Activated CD8-positive, alpha-beta memory T cell treated with anti-CD3 and anti-CD28 coated beads for 36 hours (primary cell): Measurements from ENCODE around the gene TMPRSS3. TPM values are rescaled to one million over a fixed set of nuclear protein-coding genes. Genes with fewer than 3 reads are reported as not detected.
"Not testable (repeated sequence)": the region's sequence is repeated elsewhere in the genome, so short reads cannot be mapped to it uniquely, and the experiment has no call there.

ENCODE experiments used
- CTCF ChIA-PET: fragments of 350-600 bp; sonication (Branson Sonifier 250); formaldehyde crosslinking; loops from one replicate; lab custom pipeline; 2021; ENCODE audit warnings: antibody characterized with exemption; lab: Charles Lee
- POLR2A ChIA-PET: fragments of 350-600 bp; sonication (Branson Sonifier 250); formaldehyde crosslinking; loops from one replicate; lab custom pipeline; 2021; ENCODE audit warnings: antibody characterized with exemption; lab: Charles Lee
- total RNA-seq, 2 experiments: library from RNA; stranded (reverse); gene quantifications; one replicate each; pipeline ENCODE4 v1.2.3, GENCODE V29; 2021

TMPRSS3 gene
- total RNA-seq, 2 experiments from 2014 or later, result 31.2 to 33.8 TPM

DNA sequence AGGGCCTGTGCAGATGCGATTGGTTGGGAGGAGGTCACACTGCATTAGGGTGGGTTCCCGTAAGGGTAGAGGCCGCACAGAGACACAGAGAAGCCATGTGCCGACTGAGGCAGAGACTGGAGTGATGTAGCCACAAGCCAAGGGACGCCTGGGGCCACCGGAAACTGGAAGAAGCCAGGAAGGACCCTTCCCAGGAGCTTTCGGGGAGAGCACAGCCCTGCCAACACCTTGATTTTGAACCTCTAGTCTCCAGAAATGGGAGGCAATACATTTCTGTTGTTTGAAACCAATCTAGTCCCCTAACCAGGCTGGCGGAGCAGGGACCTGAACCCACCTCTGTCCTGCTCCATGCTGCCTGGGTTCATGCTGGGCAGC lies 18.7 kb upstream of the TMPRSS3 start:
- ChIA-PET POLR2A (interaction anchor here (1.8 to 2.5 kb wide), 3 partner anchors 10 kb away, joined by 6 to 12 read pairs (median 8); partner anchors contain the start of gene UBASH3A), CTCF (interaction anchor here (3.4 kb wide), 1 partner anchor 10 kb away, joined by 13 read pairs; the partner anchor contains the start of gene UBASH3A)

DNA sequence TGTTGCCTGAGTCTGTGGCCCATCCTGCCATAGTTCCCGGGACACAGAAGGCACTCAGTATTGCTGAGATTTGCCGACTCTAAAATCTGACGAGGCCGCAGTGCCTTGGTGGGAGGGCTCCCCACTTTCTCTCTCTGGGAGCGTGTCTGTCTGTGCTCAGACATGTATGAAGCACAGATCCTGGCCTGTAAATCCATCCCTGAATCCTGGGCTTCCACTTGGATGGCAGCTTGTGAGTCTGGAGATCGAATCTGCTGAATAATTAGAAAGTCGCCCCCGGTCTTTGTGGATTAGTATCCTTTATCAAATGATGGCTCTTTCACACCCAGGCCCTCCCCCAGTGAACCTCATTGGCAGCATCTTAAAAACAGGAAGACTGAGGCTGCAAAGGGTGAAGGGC lies 18.2 kb upstream of the TMPRSS3 start:
- ChIA-PET CTCF (interaction anchor here (1.4 to 3.4 kb wide), 3 partner anchors 10 to 11 kb away, joined by 6 to 13 read pairs (median 10); partner anchors contain the start of gene UBASH3A), POLR2A (interaction anchor here (1.2 to 2.5 kb wide), 3 partner anchors 10 kb away, joined by 4 to 8 read pairs (median 6); no protein-coding TSS in a partner anchor)

- CTCF ChIA-PET, result interaction anchor here (0.6 to 2.0 kb wide), 4 partner anchors 8 to 21 kb away, joined by 3 to 10 read pairs (median 5); partner anchors contain the start of gene UBASH3A
- POLR2A ChIA-PET, result interaction anchor here (1.2 to 1.8 kb wide), 2 partner anchors 9 to 10 kb away, joined by 4 to 6 read pairs; no protein-coding TSS in a partner anchor
Observed at GRCh38 chr21:42413500-42413899, 17.6 kb upstream of the TMPRSS3 start.

GRCh38 chr21:42413093-42413492 lies 17.2 kb upstream of the TMPRSS3 start:
- ChIA-PET POLR2A (interaction anchor here (1.2 to 1.8 kb wide), 2 partner anchors 9 to 10 kb away, joined by 4 to 6 read pairs; no protein-coding TSS in a partner anchor), CTCF (interaction anchor here (0.6 to 2.0 kb wide), 5 partner anchors 9 to 32 kb away, joined by 3 to 10 read pairs (median 4); partner anchors contain the start of gene UBASH3A)

DNA sequence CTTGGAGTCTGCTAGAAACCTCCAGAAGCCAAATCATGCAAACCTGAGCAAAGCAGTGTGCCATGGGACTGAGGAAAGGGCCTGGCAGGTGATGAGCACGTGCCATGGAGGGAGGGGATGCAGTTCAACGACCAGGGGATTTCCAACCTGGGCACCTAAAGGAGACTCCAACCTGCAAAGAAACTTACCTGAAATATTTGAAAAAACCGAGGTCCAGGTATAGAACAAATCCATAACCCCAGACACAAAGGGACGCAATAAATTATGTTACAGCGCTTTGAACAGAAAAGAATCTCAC lies 16.7 kb upstream of the TMPRSS3 start:
- ChIA-PET CTCF (interaction anchor here (1.0 to 2.0 kb wide), 3 partner anchors 9 to 31 kb away, joined by 3 to 10 read pairs (median 4); partner anchors contain the start of gene UBASH3A), POLR2A (no interaction called here)

- CTCF ChIA-PET, result interaction anchor here (1.0 to 2.0 kb wide), 4 partner anchors 8 to 31 kb away, joined by 3 to 10 read pairs (median 4); partner anchors contain the start of gene UBASH3A
- POLR2A ChIA-PET, result interaction anchor here (1.0 kb wide), 2 partner anchors 19 to 26 kb away, joined by 3 to 4 read pairs; no protein-coding TSS in a partner anchor
Observed at GRCh38 chr21:42411891-42412635, 16.2 kb upstream of the TMPRSS3 start.

DNA sequence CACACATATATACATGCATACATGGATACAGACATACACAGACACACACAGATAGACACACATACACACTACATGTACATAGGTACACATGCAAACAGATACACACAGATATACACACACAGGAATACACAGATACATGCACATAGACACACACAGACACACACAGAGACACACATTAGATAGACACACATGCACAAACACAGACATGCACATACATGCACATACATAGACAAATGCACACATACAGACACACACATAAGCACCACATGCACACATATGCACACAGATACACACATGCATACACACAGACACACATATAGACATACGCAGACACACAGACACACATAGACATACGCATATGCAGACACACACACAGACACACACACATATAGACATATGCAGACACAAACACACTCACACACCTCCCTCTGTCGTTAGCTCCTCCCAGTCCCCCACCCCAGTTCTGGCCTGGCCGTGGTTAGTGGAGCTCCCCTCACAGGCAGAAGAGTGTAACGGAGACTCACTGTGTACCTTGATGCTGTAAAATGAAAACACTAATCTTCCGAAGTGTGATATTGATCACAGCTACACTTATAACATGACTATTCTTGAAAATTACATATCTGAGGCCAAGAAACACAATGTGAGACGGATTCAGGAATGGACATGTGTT lies 15.5 kb upstream of the TMPRSS3 start:
- ChIA-PET POLR2A (interaction anchor here (1.0 kb wide), 2 partner anchors 19 to 26 kb away, joined by 3 to 4 read pairs; no protein-coding TSS in a partner anchor), CTCF (interaction anchor here (1.7 kb wide), 1 partner anchor 12 kb away, joined by 4 read pairs; no protein-coding TSS in a partner anchor)

- POLR2A ChIA-PET, result no interaction called here
- CTCF ChIA-PET, result interaction anchor here (1.1 kb wide), 2 partner anchors 16 to 27 kb away, joined by 3 read pairs; no protein-coding TSS in a partner anchor
Observed at GRCh38 chr21:42409366-42409765, 13.5 kb upstream of the TMPRSS3 start.

DNA sequence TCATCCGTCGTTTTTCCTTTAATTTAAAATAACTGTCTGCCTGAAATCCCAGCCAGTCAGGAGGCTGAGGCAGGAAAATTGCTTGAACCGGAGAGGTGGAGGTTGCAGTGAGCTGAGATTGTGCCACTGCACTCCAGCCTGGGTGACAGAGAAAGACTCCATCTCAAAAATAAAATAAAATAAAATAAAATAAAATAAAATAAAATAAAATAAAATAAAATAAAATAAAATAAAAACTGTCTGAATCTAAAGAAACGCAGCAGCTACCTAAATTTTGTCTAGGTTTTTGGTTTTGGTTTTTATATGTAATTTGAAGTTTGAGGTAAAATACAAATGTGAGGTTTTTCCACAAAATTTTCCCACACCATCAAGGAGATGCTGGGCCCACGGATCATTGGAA lies 12.9 kb upstream of the TMPRSS3 start:
- POLR2A ChIA-PET, result not testable (repeated sequence)

GRCh38 chr21:42407476-42407875 lies 11.6 kb upstream of the TMPRSS3 start:
- ChIA-PET POLR2A (no interaction called here), CTCF (no interaction called here)

More for the DNA sequence above, 12.9 kb upstream of the TMPRSS3 start:
- CTCF ChIA-PET, result interaction anchor here (1.0 kb wide), 1 partner anchor 27 kb away, joined by 3 read pairs; no protein-coding TSS in a partner anchor

- POLR2A ChIA-PET, result interaction anchor here (0.9 kb wide), 1 partner anchor 9 kb away, joined by 3 read pairs; no protein-coding TSS in a partner anchor
- CTCF ChIA-PET, result no interaction called here
Observed at GRCh38 chr21:42406866-42407265, 11.0 kb upstream of the TMPRSS3 start.

GRCh38 chr21:42406201-42406621 lies 10.4 kb upstream of the TMPRSS3 start:
- CTCF ChIA-PET, result no interaction called here
- POLR2A ChIA-PET, result interaction anchor here (0.5 to 3.7 kb wide), 3 partner anchors 10 to 16 kb away, joined by 3 to 35 read pairs (median 3); no protein-coding TSS in a partner anchor

DNA sequence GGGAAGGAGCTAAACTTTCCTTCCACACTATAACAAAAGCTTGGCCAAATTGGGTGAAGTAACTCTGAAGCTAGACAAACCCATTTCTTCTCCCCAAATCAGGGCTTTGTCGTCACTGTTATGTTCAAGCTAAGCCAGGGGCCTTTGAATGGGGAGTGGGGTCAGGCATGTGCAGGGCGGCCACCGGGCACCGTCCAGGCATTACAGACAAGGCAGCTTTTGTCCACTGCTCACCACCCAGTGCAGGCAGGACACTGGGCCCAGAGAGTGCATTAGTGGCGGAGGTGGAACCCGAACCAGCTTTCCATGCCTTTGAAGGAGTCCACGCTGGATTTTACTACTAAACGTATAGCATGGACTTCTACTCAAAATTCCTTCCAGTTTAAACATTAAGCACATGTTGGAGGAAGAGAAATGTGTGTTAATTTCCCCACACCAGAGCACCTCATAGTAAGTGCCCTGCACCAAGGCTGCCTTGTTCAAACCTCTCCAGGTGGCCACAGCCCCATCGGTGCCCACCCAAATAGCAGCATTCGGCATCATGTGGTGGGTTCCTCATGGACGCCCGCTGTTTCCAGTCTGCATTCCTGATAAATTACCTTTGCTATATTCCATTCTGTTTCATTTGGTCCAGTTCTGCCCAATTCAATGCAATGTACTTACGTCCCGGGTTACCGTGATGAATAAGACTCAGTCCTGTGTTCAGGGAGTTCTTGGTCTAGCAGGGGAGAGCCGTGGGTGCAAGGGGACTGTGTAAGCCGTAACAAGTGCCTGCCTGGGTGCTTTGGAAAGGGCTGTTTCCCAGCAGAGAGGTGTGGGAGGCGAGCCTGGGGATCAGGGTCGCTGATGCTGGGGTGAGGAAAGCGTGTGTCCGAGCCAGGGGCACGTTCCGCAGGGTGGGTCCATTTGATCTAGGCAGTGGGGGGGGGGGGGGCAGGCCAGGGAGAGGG lies 9.5 kb upstream of the TMPRSS3 start:
- ChIA-PET CTCF (interaction anchor here (1.2 to 3.2 kb wide), 9 partner anchors 8 to 167 kb away, joined by 4 to 26 read pairs (median 10); no protein-coding TSS in a partner anchor), POLR2A (interaction anchor here (0.5 to 3.7 kb wide), 10 partner anchors 8 to 207 kb away, joined by 3 to 35 read pairs (median 4); no protein-coding TSS in a partner anchor)

- ChIA-PET POLR2A (interaction anchor here (0.9 to 3.7 kb wide), 9 partner anchors 9 to 170 kb away, joined by 3 to 35 read pairs (median 4); no protein-coding TSS in a partner anchor), CTCF (interaction anchor here (0.7 to 3.2 kb wide), 12 partner anchors 8 to 166 kb away, joined by 3 to 26 read pairs (median 8); no protein-coding TSS in a partner anchor)
Observed at GRCh38 chr21:42404539-42404938, 8.7 kb upstream of the TMPRSS3 start.

DNA sequence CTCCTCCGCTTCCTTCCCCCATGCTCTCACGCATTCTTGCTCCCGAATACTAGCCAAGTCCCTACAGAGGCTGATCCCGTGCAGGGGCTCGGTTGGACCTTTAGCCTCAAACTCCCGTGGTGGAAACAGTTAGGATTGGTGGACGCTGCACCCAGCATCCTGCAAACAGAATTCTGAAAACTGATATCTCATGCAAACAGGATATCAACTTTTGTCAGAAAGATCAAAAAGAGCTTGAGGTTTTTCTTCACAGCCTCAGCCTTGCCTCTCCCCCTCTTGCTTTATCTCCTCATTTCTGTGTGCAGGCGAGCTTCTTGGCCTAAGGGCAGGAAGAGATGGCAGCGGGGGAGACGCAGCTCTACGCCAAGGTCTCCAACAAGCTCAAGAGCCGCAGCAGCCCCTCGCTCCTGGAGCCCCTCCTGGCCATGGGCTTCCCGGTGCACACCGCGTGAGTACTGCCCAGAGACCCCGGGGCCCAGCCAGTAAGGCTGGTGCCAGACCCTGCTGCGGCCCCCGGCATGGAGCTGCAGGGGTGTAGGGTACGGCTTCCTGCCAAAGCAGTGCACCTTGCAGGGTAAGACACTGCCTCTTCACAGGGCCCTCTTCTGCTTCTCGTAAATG lies 7.9 kb upstream of the TMPRSS3 start, which contains the start of gene UBASH3A:
TSS of gene UBASH3A (plus strand) at position 292 of the 621 bp plus-strand sequence. CDS start at position 336, 44 bp downstream.
- POLR2A ChIA-PET, result interaction anchor here (0.7 to 3.7 kb wide), 11 partner anchors 9 to 169 kb away, joined by 3 to 35 read pairs (median 4); no protein-coding TSS in a partner anchor
- CTCF ChIA-PET, result interaction anchor here (0.7 to 3.2 kb wide), 11 partner anchors 9 to 166 kb away, joined by 3 to 26 read pairs (median 10); no protein-coding TSS in a partner anchor

- ChIA-PET POLR2A (no interaction called here), CTCF (interaction anchor here (2.0 kb wide), 1 partner anchor 20 kb away, joined by 5 read pairs; no protein-coding TSS in a partner anchor)
Observed at GRCh38 chr21:42401820-42402251, 6.0 kb upstream of the TMPRSS3 start.
